GM10266 (cell line): Measurements from ENCODE around the gene CDH10.

Source experiments
- DNase-seq: peaks from one replicate; pipeline ENCODE4 v3.0.0; 2012; ENCODE audit errors: extremely low spot score
- CTCF ChIP-seq: IDR thresholded peaks from 2 replicates; pipeline ENCODE4 v1.5.1; 2012; ENCODE audit warnings: mild to moderate bottlenecking, low read depth; ENCODE audit not compliant: control insufficient read depth, insufficient read depth; ENCODE audit errors: missing control alignments

CDH10 gene

GRCh38 chr5:24643880-24644279 lies 898 bp downstream of the CDH10 start:
- no peak for DNase-seq
- TF ChIP-seq CTCF, result no peak

- TF ChIP-seq CTCF, result no peak
- DNase-seq, result no peak
Measured at GRCh38 chr5:24643156-24643555, 1.6 kb downstream of the CDH10 start.

- TF ChIP-seq CTCF, result no peak
- DNase-seq, result no peak
Measured at GRCh38 chr5:24642022-24642421, 2.8 kb downstream of the CDH10 start.

- no peak for TF ChIP-seq CTCF
- no peak for DNase-seq
Measured at GRCh38 chr5:24635209-24635608, 9.6 kb downstream of the CDH10 start.

- peak; percentile 54 for TF ChIP-seq CTCF
- peak; percentile 6 for DNase-seq
Measured at GRCh38 chr5:24633715-24634325, 11.0 kb downstream of the CDH10 start.

GRCh38 chr5:24632353-24632752 lies 12.4 kb downstream of the CDH10 start:
- DNase-seq, result no peak

More at GRCh38 chr5:24632353-24632752, 12.4 kb downstream of the CDH10 start:
- no peak for TF ChIP-seq CTCF
